Mesothelial cell of epicardium (in vitro differentiated cells): Measurements from ENCODE around the gene ABI3. TPM values are rescaled to one million over a fixed set of nuclear protein-coding genes. Genes with fewer than 3 reads are reported as not detected.
A peak's percentile ranks its signal among the peaks of the same experiment; 100 is the strongest.

Source experiments
- DNase-seq, 2 experiments: peaks; one replicate each; pipeline ENCODE4 v3.0.0; 2021; ENCODE audit warnings: low spot score in 2 of 2; ENCODE audit not compliant: unreplicated experiment in 2 of 2
- H3K27ac Mint-ChIP-seq: 2 replicates; pipeline ENCODE4 v1.8.0; 2021; ENCODE audit warnings: mixed read lengths
- H3K27me3 Mint-ChIP-seq: 2 replicates; pipeline ENCODE4 v1.8.0; 2021; ENCODE audit warnings: low read depth, mixed read lengths
- H3K36me3 Mint-ChIP-seq: 2 replicates; pipeline ENCODE4 v1.8.0; 2021; ENCODE audit warnings: mixed read lengths
- H3K4me1 Mint-ChIP-seq: 2 replicates; pipeline ENCODE4 v1.8.0; 2021; ENCODE audit warnings: mixed read lengths
- H3K4me3 Mint-ChIP-seq: 2 replicates; pipeline ENCODE4 v1.8.0; 2021; ENCODE audit warnings: mild to moderate bottlenecking, moderate library complexity, mixed read lengths
- H3K9me3 Mint-ChIP-seq: 2 replicates; pipeline ENCODE4 v1.8.0; 2021; ENCODE audit warnings: mixed read lengths
- total RNA-seq: library from RNA; stranded (reverse); gene quantifications from 3 replicates; pipeline ENCODE4 v1.2.1, GENCODE V29; 2021
- TF ChIP-seq, protein P1 (sequence below): fragments of 200-600 bp; sonication (generic); IDR thresholded peaks from one replicate; pipeline ENCODE4 v1.5.0; 2021; ENCODE audit warnings: antibody characterized with exemption; ENCODE audit not compliant: unreplicated experiment

Gene ABI3
- total RNA-seq, 1 donor from 2014 or later: 0.69 TPM

DNA sequence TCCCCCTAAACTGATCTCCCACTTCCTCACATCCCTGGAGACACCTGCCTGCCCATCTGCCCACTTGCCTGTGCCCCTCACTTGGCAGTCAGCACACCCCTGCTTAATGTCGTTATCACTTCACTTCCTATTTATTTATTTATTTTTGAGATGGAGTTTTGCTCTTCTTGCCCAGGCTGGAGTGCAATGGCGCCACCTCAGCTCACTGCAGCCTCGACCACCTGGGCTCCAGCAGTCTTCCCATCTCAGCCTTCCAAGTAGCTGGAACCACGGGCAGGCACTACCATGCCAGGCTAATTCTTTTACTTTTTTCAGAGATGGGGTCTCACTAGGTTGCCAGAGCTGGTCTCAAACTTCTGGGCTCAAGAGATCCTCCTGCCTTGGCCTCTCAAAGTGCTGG lies 43.6 kb downstream of the ABI3 start:
- Mint-ChIP-seq H3K36me3 (no peaks in the 10 kb centered on the region), H3K27ac (no peak overlapping the region), H3K4me1 (peaks cover 2% of the 10 kb centered on the region), H3K9me3 (no peaks in the 10 kb centered on the region), H3K27me3 (no peaks in the 10 kb centered on the region), H3K4me3 (no peak overlapping the region)
- DNase-seq: no peak
- TF ChIP-seq, protein P1, sequence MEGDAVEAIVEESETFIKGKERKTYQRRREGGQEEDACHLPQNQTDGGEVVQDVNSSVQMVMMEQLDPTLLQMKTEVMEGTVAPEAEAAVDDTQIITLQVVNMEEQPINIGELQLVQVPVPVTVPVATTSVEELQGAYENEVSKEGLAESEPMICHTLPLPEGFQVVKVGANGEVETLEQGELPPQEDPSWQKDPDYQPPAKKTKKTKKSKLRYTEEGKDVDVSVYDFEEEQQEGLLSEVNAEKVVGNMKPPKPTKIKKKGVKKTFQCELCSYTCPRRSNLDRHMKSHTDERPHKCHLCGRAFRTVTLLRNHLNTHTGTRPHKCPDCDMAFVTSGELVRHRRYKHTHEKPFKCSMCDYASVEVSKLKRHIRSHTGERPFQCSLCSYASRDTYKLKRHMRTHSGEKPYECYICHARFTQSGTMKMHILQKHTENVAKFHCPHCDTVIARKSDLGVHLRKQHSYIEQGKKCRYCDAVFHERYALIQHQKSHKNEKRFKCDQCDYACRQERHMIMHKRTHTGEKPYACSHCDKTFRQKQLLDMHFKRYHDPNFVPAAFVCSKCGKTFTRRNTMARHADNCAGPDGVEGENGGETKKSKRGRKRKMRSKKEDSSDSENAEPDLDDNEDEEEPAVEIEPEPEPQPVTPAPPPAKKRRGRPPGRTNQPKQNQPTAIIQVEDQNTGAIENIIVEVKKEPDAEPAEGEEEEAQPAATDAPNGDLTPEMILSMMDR: no peak

DNA sequence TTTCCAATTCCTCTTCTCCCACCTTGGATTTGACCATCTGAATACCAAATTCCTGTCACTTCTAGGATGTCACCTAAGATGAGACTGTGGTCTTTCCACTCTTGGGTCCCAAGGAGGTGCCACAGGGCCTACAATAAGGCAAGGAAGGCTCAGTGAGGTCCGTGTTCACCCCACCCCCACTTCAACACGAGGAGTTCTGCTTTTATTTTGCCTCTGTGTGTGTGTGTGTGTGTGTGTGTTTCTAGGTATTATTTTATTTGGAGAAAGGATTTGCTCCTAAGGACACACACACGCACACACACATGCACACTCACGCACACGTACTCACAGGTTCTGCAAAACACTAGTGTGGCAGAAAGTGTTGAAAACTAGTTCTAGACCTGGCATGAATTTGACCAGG lies 44.6 kb downstream of the ABI3 start:
- Mint-ChIP-seq H3K36me3 (no peaks in the 10 kb centered on the region), H3K4me1 (no peaks in the 10 kb centered on the region), H3K4me3 (no peak overlapping the region), H3K9me3 (no peaks in the 10 kb centered on the region), H3K27me3 (no peaks in the 10 kb centered on the region), H3K27ac (no peak overlapping the region)
- DNase-seq: no peak
- TF ChIP-seq, protein P1: no peak

DNA sequence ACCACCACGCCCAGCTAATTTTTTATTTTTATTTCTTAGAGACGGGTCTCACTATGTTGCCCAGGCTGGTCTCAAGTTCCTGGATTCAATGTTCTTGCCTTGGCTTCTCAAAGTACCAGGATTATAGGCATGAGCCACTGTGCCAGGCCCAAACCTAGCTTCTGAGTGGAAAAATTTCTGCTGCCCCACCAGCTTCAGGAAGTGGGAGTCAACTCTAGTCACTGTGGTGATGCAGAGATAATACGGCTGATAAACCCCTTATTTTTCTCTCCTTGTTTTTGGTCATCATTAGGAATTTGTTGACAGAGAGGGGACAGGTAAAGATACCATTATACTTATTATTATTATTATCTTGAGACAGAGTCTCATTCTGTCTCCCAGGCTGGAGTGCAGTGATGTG lies 47.9 kb downstream of the ABI3 start:
- no peaks in the 10 kb centered on the region for H3K36me3 Mint-ChIP-seq
- H3K9me3 Mint-ChIP-seq: no peaks in the 10 kb centered on the region
- no peak overlapping the region for H3K27ac Mint-ChIP-seq
- no peak for DNase-seq
- no peaks in the 10 kb centered on the region for H3K4me1 Mint-ChIP-seq
- TF ChIP-seq, protein P1: no peak
- H3K27me3 Mint-ChIP-seq: peaks cover 7% of the 10 kb centered on the region
- no peak overlapping the region for H3K4me3 Mint-ChIP-seq

DNA sequence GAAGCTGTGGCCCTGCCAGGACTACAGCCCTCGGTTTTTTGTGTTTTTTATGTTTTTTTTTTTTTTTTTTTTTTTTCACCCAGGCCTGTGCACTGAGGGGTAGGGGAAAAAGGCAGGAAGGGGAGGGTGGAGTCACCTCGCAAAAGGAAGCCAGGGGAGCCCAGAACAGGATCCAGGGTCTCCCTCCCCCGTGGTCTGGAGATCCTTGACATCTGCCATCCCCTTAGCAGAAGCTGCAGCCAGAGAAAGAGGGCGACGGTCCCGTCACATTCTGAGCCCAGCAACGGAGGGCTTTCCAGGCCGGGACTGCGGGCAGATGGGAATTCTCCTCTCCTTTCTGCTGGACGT lies 49.1 kb downstream of the ABI3 start:
- no peak for DNase-seq
- Mint-ChIP-seq H3K27ac (no peak overlapping the region), H3K36me3 (no peaks in the 10 kb centered on the region), H3K27me3 (peaks cover 7% of the 10 kb centered on the region), H3K9me3 (no peaks in the 10 kb centered on the region), H3K4me3 (peak overlapping the region; percentile 72), H3K4me1 (no peaks in the 10 kb centered on the region)
- TF ChIP-seq, protein P1: no peak

DNA sequence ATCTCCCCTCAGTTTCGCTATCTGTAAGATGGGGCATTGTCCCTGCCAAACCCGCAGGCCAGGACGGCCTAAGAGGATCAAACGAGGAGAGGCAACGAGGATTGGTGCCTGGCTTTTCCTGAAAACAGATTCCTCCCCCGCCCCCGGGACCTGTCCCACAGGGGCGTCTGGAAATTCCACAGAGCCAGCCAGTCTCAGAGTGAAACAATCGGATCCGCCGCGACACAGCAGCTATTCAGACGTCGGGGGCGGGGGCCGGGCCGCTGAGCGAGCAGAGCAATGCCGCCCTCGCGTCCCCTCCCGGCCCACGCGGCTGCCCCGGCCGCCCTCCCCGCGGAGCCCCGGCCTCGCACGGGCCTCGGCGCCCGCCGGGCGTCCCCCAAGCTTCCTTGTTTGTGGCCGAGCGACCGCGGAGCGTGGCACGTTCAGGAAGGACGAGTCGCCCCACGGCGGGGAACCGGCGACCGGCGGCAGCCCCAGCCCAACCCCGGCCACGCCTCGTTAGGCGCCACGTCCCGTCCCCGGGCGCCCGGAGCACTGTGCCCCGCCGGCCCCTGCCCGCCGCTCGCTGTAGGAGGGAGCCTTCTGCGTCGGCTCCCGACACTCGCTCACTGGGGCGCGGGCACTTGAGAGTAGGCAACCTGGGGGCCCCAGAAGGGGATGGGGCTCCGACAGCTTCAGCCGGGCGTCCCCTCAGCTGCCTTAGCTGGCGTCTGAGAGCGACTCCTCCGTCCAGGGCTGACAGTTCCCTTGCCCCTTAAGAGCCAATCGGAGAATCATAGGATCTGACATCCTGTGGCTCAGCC lies 49.7 kb downstream of the ABI3 start:
- no peaks in the 10 kb centered on the region for H3K36me3 Mint-ChIP-seq
- H3K4me1 Mint-ChIP-seq: no peaks in the 10 kb centered on the region
- H3K4me3 Mint-ChIP-seq: peak overlapping the region; percentile 72
- H3K27ac Mint-ChIP-seq: no peak overlapping the region
- peak; percentile 38 to 70 for DNase-seq
- TF ChIP-seq, protein P1: no peak
- no peaks in the 10 kb centered on the region for H3K9me3 Mint-ChIP-seq
- peaks cover 7% of the 10 kb centered on the region for H3K27me3 Mint-ChIP-seq
